ENCODE measurements around the gene MAML2.
"Not testable (repeated sequence)": the region's sequence is repeated elsewhere in the genome, so short reads cannot be mapped to it uniquely, and the experiment has no call there.

MAML2 gene

DNA sequence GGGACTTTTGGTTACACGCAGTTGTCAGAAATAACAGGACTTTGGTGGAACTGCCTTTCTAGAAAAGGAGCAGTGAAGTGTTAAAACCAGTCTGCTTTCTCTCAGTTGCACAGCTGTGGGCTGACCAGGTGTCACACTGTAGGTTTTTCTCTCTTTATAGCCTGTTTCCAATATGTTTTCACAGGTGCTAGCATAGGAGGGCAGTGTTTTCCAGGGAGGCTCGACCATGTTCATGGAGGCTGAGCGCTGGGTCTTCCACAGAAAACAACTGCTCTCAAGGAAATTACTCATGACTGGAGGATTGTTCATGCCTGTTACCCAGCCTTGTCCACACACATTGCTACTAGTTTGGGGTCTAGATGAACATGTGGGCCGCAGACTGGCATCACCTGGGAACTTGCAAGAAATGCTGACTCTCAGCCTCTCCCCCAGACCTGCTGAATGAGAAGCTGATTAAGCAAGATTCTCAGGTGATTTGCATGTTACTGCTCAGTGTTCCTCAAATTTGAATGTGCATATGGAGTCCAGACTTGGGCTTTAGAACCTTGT is 157.7 kb downstream of the MAML2 start:
- DNase-seq (ENCODE audit: low read depth) = no peak

DNA sequence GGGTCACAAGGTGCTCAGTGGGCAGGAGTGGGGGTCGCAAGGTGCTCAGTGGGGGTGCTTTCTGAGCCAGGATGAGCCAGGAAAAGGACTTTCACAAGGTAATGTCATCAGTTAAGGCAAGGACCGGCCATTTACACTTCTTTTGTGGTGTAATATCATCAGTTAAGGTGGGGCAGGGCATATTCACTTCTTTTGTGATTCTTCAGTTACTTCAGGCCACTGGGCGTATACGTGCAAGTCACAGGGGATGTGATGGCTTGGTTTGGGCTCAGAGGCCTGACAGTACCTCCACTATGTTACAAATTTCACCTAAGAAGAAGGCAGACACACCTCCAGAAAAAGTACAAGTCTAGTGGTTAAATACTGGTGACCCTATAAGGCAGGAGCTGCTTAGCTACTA is 162.1 kb downstream of the MAML2 start:
- DNase-seq (ENCODE audit: low read depth) = not testable (repeated sequence)

DNA sequence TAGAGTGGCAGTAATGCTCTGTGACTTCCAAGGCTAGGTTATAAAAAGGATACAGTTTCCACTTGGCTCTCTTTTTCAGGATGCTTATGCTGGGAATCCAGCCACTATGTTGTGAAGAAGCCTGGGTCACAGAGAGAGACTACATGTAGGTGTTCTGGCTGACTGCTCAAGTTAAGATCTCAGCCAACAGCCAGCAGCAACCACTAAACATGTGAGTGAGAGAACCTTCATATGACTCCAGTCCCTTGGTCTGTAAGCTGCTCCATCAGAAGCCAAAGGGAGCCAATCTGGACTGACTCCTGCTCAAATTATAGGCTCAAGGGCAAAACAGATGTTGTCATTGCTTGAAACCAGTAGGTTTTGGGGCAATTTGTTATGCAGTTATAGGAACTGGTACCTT is 162.7 kb downstream of the MAML2 start:
- no peak for DNase-seq (ENCODE audit: low read depth)

DNA sequence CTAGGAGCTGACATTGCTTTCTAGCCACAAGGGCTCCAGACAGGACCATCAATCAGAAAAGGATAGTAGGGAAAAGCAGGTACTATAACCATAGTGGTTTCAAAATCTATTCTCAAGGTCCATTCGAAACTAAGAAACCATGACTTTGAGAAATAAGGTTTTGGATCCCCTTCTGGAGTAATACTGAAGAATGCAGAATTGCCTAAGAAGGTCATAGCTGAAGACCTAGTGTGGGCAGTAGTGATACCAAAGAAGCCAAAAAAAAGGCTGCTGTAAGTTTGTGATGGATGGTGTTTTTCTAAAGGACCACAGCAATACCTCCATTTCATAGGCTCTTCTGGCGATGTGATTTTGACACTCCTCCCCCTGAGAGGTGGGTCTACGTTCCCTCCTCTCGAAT is 163.1 kb downstream of the MAML2 start:
- no peak for DNase-seq (ENCODE audit: low read depth)

DNA sequence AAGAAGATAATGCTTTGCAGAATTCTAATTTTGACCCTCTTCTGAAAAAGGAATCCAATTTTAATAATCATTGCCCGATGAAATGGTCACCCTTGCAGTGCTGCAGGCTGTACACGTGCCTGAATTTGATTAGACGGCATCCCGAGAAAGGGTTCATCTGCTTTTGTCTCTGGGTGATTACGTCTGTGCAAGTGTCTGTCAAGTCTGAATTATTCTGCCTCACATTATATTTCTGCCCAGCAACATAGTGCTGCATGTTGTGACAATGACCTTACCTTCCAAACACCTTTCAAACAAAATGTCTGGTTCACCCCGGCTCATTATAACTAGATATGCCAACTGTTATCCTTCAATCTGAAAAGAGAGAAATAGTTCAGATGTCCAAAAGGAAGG is 164.1 kb downstream of the MAML2 start:
- no peak for DNase-seq (ENCODE audit: low read depth)

DNA sequence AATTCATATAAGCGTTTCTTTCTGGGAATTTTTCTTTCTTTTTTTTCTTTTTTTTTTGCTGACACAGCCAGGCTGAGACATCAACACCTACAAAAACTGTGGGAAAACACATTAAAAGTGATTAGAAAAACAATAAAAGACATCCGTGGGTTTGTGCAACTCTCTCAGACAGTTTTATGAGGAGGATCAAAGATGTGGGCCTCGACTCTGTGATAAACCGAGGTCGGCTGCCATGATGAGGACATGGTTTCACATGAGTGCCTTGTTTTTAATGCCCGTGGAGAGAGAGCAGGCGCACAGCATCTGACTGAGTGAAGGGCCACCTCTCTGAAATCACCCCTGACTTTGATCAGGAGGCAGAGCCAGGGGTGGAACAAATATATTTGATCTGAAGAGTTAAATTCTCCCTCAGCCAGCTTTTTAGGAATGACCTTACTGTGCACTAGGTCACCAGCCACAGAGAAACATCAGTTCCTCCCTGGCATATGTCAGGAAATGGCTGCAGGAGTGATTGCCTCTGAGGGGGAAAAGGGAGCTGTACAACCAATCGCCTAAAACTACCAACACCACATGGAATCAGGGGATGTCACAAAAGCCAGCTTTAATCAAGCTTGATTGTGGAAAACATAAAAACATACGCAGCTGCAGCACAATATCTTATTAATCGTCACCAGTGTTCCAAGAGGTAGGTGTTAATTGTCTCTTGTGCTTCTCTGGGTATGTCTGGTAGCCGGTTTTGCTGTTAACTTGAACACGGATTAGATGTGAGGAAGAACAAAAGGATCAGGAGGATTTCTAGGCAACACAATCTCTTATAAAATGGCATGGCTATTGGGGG is 164.7 kb downstream of the MAML2 start:
- no peak for DNase-seq (ENCODE audit: low read depth)

DNA sequence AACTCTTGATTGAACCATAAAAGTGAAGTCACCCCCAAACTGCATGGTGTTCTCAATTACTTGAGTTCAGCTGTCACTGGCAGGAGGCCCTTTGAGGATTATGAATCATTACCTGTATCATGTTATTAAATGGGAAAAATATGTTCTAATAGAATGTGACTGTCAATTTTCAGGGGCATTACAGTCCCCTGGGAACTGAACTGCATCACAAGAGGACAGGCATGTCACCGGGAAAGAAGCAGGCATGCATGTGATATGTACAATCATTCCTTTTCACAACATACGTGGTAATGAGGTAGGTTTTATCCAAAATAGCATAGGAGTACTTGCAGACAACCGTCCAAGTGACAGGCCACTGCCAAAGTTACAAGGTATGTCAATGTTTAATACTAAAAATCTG is 165.8 kb downstream of the MAML2 start:
- no peak for DNase-seq (ENCODE audit: low read depth)

DNA sequence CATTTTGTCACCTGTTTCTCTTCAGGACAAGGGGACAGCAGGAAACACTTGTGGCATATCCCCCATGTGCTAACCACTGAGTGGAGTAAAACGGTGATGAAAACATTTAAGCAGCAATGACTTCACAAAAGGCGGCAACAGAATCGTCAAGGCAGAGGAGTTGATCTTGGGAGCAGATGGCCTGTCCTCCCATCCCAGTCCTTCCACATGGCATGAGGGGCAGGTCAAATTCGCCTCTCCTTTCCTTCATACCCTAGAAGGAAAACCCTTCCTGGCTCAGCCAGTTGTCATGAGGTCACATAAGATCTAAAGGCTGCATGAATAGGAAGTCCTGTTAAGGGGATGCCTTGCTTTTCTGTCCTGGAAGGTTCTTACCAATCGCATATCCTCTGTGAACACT is 169.1 kb downstream of the MAML2 start:
- DNase-seq (ENCODE audit: low read depth) = no peak

DNA sequence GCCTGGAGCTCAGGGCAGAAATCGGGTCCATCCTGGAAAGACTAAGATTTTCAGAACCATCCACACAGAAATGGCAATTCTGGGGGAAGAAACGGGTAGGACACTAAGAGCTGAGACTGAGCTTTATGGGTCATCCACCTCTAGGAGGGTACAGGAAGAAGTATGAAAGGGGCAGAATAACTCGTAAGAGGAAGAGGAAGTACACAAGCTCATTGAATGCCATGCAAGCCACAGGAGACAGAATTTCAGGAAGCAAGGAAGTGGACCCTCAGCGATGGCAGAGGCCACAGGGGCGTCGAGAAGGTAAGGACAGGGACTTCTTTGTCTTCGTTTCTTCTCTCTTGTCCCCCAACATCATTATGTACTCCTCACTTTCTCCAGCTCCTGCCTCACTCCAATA is 169.6 kb downstream of the MAML2 start:
- DNase-seq (ENCODE audit: low read depth) = no peak

DNA sequence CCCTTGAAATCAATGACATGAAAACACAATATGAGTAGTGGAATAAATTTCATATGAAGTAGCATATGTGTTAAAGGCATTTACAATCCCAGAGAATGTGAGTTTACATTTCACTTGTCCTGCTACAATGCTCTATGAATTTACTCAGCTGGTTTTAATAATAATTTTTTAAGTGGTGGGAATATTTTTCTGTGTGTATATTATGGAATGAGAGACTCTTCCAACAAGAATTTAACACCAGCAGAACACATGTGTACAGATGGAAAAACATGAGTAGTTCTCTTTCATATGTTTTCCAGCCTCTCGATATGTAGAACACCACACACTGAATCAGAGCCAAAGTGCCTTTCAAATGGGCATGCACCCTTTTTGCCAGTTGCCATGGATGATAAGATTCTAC is 170.4 kb downstream of the MAML2 start:
- DNase-seq (ENCODE audit: low read depth) = no peak

DNA sequence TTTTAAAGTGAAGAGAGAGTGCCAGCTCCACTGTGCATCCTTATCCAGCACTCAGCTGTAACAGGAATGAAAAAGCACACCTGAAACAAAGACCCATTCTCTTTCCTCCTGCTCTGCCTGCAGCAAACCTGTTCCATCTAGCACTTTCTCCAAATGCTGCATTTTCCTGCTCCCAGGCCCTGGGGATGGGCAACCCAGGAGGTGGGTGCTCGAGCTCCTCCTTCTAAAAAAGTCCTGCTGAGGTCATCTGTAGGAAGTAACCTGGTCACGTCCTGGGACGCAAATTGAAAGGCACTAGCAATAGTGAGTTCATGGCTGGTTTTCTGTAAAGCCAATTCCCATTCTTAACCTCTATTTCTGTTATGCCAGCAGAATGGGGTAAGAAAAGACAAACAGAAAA is 173.7 kb downstream of the MAML2 start:
- no peak for DNase-seq (ENCODE audit: low read depth)

DNA sequence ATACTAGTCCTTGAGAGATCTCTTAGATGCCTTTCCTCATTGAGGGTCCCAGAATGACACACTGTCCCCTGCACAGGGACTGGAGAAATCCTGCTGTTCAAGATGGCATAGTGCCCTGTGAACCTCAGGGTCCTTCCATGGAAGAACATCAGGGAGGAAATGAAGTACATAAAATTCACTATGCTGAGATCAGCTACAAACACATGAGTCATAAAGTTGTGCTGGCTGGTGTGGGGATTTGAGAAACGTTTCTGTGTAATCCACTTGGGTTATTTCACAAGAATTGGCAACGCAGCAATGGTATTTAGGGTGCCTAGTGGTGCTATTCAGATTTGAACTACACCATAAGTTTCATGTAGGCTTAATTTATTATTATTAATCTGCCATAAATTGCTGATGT is 174.4 kb downstream of the MAML2 start:
- DNase-seq (ENCODE audit: low read depth) = no peak

DNA sequence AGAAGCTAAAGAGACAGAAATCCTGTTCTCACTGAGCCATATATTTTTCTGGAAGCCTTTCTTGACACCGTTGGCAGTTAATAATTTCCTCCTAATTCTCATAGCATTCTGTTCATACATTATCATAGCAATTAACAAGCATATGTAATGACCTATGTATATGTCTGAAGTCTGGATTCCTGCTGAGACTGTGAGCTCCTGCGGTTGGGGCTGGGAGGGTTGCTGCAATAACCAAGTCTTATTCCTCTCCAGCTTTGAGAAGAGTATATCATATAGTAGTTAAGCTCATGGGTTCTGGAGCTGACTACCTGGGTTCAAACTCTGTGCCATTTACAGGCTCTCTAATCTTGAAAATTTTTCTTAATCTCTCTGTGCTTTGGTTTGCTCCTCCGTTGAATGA is 175.2 kb downstream of the MAML2 start:
- DNase-seq (ENCODE audit: low read depth) = no peak

DNA sequence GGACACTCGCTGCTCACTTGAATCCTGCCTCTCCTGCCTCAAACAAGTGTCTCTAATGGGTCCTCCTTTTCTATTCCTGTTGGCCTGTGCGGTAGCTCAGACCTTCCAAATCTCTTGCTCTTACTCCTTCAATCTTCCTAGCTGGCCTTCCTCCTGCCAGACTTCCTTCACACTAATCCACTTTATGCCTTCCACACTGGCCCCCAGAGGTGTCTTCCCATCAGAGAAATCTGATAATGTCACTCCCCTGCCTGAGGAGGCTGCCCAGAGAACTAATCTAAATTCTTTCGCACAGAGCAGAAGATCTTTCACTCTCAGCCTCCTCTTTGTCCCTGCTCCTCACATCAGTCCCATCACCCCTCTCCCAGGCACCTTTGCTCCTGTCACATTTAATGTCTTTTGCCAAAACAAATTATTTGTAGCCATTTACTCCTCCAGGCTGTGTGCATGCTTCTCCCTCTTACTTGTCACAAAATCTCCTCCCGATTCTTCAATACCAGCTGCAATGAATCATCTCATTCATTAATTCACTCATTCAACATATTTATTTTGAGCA is 175.7 kb downstream of the MAML2 start:
- DNase-seq (ENCODE audit: low read depth) = no peak

DNA sequence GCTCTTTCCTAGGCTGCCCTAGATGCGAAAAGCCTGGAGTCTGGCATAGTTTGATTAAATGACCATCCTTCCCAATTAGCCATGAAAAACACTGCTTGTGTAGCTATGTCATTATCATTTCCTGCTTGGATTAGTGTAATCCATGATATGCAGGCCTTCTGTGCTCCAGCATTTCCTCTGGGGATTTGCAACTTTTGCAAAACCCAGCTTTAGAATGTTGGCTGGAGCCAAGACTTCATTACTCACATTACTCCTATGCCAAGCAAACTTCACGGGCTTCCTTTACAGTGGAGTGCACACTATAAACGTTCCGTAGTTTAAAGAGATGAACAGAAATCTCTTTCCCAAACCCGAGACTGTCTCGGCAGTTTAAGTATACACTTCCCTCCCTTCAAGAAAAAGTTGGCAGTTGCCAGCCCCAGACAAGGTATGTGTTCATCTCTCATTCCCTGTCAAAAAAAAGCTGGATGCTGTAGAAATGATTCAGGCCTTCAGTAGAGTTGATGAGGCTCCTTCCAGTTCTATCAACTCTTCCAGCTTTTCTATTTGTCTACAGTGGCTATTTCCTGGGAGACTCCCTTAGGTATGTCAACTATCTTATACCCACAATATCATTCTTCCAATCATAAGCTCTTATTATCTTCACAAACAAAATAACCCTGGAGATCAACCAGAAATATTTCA is 180.0 kb downstream of the MAML2 start:
- no peak for DNase-seq (ENCODE audit: low read depth)

DNA sequence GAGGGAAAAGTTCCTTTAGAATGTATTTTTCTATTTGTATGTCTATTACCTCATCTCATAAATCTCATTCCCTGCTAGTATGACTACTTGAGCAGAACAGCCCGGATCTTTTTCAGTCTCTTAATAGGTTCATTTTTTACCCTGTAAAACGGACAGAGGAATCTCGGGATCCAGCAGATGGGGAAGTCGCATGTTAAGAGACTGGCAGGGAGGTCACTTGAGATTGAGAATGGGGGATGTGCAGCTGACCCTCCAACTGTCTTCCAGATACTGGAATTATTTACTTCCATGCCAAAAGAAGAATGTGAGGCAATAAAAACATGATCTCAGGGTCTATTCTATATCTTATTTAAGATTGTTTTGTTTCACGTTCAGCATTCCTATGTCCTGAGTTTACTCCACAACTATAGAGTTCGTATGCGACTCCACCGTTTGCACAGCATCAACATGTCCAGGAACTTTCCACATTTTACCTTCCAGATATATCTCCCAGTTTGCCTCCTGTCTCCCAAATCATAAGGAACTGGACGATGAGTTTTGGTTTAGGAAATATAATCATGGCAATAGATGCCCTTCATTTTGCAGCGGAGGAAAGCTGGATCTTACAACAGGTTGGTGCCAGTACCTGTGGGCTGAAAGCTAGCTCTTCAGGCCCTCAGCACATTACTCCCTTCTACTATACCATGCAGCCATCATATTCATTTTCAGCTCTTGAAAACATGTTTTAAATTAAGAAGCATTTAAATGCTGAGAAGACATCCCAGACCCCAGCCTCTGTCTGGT is 181.5 kb downstream of the MAML2 start:
- DNase-seq (ENCODE audit: low read depth) = no peak

DNA sequence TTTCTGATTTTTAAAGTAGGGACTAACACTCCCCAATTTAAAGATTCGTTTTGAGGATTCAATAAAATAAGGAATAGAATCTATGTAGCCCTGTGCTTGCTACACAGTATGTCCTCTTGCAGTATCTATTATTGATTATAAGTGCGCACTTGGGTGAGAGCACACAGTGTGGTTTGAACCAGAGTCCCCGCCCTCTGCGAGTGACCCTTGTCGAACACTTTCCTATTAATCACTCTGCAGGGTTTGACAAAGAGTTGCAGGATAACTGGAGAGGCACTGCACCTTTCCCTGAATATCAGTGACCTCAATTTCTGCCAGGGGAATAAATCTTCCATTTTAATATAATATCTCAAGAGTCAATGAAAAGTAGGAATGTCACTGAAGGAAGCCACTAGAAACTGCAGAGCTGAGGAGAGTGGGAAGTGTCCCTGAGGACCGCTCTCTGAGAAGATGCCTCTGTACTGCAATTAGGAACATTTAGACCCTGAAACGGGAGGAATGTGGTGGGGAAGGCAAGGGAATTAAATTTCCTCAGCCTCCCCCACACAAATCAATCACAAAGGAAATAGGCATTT is 182.2 kb downstream of the MAML2 start:
- DNase-seq (ENCODE audit: low read depth) = no peak

DNA sequence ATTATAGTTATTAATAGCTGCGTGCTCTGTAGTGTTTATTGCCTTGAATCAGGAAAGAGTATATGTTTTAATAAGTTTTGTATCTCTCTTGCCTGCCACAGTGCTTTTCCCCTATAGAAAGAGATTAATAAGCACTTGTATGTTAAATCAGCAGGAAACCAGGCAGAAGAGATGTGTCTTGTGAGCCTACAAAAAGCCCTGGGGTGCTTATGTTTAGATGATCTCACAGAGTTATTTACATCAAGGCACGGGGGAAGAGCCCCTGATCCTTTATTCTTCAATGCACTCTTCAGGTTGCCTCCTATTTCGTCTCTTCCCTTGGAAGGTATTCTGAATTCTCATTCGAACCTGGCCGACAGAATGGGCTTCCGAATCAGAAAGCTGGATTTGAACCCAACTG is 183.0 kb downstream of the MAML2 start:
- no peak for DNase-seq (ENCODE audit: low read depth)

DNA sequence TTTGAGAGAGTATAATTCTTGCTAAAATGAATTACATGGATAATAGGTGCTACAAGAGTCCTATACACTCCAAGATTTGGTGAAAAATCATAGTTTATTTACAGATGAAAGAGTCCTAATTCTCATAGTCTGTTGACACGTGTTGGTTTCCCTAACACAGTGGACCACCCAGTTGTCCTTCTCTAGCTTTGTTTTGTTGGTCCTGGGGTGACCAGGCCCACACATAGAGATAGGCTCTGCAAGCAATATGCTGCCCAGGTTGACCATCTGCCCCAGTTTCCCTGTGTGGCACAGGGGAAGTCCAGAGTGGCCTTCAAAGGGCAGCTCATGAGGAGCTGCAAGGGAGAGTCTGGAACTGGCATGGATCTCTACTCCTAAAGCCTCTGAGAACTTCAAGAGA is 184.9 kb downstream of the MAML2 start:
- no peak for DNase-seq (ENCODE audit: low read depth)

DNA sequence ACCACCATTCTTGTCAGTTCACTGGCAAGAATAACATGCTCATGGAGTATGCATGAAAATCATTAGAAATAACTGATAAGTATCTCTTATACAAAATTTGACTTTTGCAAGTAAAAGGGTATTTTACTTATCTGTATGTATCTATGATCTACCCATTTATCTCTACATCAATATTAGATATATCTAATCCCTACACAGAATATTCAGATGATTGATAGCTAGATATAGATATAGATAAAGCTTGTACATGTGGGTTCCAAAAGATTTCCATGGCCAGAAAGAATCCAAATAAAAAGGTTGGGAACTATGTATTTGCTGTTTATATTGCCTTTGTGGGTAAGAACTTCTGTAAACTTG is 185.5 kb downstream of the MAML2 start:
- no peak for DNase-seq (ENCODE audit: low read depth)

DNA sequence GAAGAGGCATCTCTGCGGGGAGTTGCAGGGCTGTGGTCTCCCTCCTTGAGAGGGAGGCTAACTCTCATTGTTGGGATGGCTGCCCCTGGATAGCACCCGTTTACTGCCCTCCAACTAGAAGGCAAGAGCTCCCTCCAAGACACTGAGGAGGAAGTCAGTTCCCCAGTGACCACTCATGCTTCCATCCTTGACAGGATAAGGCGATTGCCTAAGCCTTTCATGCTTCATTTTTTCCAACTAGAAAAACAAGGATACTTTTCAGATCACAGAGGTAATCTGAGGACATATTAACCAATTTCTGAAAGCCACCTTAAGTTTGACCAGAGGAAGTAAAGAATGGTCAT is 186.6 kb downstream of the MAML2 start:
- no peak for DNase-seq (ENCODE audit: low read depth)
